ENCODE results near the gene KIF26B. TPM values are rescaled to one million over a fixed set of nuclear protein-coding genes. Genes with fewer than 3 reads are reported as not detected.
A peak's percentile ranks its signal among the peaks of the same experiment; 100 is the strongest.

KIF26B gene
- total RNA-seq, 1 donor from 2014 or later: 0.32 TPM

DNA sequence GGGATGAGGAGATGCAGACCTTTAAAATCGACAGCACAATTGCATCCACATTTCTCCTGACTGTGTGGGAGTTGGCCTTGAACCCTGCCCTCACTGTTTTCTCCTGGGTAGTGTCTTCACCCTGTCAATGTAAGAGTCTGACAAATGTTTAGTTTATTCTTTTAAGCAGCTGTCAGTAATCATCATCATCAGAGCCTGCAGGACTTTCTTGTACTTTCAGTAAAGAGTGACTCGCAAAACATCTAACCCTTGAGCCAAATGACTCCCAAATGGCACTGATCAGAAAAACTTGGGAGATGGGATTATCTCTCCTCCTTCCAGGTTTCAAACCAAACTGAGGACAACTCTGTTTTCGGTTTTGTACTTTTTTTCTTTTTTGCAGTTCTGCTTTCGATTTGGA is 460.2 kb downstream of the KIF26B start:
- DNase-seq (ENCODE audit: low spot score): no peak

DNA sequence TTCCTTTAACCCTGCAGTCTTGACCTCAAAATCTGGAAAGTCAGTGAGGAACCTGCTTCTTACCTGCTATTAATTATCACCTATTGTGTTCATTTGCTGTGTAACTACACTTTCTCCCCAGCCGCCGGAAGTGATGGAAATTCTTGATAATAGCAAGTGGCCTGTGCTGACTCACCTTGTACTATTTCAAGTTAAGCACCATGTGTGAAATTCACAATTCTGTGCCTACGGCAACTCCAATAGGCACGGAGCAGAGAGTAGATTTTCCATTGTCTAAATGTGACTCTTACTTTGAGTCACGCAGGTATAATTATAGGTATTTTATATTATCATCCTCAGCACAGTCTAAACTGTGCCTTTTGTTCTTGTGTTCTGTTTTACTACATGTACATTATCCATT is 466.8 kb downstream of the KIF26B start:
- no peak for DNase-seq (ENCODE audit: low spot score)

- DNase-seq (ENCODE audit: low spot score): no peak
These were observed 467.7 kb downstream of the KIF26B start for GRCh38 chr1:245622332-245623014.

DNA sequence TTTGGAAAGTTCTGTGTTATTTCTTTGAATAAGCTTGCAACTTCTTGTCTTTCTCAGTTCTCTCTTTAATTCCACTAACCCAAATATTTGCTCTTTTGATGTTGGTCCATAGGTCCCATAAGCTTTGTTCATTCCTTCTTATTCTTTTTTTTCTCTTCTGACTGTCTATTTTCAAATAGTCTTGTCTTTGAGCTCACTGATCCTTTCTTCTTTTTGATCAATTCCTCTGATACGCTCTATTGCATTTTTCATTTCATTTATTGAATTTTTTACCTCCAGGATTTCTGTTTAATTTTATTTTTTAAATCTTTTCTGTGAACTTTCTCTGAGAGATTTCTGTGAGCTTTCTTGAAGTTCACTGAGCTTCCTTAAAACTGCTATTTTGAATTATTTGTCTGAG is 486.6 kb downstream of the KIF26B start:
- DNase-seq (ENCODE audit: low spot score): no peak

GRCh38 chr1:245645406-245645805 is 490.6 kb downstream of the KIF26B start:
- no peak for DNase-seq (ENCODE audit: low spot score)

DNA sequence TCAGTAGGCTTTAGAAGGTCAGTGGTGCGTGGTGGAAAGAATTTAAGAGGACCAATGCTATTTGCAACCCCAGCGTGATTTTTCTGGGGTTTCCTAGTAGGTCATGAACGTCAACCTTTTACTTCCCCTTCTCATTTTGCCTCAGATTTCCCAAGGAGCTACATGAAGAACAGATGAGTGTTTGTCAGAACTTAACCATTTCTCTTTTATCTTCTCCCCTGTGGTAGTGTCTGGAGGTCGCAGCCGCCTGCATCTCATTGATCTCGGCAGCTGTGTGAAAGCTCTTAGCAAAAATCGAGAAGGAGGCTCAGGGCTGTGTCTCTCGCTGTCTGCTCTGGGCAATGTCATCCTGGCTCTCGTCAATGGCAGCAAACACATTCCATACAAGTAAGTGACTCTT is 491.1 kb downstream of the KIF26B start:
- DNase-seq (ENCODE audit: low spot score): no peak

DNA sequence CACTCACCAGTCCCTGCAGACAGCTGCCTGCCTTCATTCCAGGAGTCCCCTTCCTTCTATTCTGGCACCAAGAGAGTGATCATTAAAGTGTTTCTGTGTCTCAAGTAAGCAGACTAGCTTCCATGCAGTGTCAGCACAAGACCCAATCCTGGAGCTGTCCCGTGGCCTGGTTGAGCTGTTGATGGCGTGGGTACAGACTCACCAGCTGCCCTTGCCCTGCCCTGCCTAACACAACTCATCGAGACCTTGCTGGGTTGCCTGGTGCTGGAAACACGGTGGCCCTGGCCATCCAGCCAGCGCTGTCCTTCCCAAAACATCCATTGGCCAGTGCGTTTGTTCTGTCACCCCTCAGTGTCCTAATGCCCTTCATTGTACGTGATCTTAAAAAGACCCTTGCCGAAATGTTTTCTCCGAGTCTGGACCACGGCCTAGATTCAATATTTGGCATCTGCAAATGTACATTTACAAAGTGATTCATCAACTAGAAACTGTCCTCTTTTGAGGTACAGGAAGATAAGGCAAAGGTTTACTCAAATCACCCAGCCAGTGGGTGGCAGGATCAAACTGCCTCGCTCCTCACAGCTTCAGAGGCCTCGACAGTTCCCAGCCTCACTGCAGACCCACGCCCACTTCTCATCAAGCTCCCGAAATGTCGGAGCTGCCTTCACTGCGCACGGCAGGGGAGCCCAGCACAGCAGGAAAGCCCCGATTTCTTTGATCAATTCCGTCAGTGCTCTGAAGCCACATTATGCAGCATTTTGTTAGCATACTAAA is 494.2 kb downstream of the KIF26B start:
- peak; percentile 71 for DNase-seq (ENCODE audit: low spot score)

DNA sequence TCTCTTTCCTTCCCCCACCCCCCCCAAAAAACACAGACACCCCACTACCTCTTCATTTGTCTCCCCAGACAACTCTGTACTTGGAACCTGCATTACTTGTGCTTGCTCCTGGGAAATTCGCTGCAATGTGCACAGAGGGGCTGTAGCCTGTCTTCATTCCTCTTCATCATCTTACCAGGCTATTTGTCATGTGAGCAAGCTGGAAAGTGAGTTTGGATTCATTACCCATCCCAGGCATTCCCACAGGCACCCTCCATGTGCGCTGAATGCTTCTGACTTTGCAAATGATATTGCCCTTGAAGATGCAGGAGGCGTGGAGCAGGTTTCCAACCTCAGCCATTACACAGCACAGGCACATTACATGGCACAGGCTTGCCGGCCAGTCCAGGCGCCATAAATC is 494.9 kb downstream of the KIF26B start:
- DNase-seq (ENCODE audit: low spot score): no peak

DNA sequence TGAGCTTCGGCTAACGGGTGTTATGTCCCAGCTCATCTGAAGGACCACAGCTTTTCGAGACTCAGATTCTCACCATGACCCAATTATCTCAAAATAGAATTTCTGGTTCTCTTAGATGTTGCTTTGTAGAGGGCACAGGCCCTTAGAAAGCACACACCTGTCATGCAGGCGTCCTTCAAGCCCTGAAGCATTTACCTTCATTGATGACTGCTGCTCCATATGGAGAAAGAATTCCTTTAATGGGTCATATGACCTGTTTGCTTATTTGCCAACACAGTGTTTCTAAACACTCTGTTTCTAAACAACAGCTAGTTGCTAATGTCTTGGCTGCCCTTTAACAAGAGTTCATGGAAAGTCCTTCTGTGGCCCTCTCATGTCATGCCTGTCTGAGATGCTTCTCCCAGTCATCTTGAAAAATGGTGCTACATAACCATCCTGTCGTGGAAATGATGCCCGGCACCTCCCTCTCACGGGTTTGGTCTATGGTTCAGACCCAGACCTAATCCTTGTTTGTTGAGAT is 495.7 kb downstream of the KIF26B start:
- no peak for DNase-seq (ENCODE audit: low spot score)

GRCh38 chr1:245651093-245651492 is 496.3 kb downstream of the KIF26B start:
- no peak for DNase-seq (ENCODE audit: low spot score)

DNA sequence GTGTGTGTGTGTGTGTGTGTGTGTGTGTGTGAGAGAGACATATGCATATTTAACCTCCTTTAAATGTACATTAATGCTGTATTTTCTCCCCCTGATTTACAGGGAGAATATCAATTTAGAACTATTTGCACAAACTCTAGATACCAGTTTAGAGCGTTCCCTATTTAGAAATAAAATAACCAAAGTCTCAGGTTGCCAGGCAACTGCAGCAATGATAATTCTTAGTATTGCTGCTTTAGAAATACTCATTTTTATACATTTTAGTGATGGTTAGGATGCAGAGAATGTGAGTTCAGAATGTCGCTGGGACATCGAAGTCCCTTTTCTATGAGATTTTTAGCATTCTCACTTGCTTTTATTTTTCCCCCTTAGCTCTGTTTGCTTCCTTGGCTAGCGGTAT is 497.3 kb downstream of the KIF26B start:
- DNase-seq (ENCODE audit: low spot score): no peak

DNA sequence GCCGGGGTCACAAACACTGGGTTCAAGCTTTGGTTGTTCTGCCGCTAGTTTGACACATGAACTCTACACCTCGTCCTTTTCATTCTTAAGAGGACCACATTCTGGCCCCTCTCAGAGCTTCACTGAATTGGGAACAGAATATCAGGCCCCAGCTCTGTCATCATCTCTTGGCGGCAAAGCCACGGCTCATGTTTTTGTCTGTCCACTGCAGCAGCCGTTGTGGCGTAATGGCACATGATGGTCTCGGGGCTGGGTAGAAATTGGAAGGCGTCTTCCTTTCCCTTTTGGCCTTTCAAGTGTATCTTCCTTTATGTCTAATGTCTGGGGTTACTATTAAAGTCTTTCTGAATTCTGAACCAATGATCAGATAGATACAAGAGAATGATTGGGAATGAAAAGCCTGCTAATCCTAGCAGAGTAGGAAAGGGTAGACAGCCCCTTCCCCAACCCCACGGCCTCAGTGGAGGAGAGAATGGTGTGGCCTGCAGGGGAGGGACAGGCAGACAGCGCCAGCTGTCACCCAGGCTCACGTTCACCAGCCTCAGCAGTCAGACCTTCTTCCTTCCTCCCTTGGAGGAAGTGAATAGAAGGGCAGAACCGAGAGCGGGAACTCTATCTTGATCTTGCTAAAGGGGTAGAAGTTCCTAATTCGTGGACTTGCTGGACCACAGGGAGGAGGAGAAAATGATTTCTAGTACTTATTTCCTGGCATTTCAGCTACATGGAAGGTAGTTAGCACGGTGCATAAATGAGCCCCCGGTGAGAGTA is 498.1 kb downstream of the KIF26B start:
- DNase-seq (ENCODE audit: low spot score): no peak

DNA sequence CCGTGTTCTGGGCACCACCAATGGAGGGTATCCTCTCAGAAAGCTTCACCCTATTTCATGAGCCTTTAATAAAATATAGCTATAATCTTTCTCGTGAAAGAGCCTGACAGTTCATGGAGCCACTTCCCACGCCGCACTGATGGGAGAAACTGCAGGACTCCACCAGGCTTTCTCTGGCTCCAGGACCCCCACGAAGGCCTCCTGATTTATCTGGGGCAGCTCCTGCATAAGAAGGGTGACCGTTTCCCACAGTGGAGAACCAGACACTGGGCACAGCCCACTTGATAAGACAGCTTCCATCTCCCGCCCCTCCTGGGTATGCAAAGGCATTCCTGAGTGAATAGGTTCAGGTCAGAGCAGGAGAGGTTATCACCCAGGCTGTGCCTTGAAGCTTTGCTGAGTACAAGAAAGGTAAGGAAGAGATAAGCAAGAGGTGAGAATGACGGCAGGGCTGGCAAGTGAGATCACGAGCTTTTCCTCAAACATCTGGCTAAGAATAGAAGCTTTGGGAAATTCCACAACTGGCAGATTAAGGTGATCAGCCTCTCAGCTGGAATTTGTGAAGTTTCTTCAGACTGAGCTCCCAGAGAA is 499.8 kb downstream of the KIF26B start:
- no peak for DNase-seq (ENCODE audit: low spot score)

DNA sequence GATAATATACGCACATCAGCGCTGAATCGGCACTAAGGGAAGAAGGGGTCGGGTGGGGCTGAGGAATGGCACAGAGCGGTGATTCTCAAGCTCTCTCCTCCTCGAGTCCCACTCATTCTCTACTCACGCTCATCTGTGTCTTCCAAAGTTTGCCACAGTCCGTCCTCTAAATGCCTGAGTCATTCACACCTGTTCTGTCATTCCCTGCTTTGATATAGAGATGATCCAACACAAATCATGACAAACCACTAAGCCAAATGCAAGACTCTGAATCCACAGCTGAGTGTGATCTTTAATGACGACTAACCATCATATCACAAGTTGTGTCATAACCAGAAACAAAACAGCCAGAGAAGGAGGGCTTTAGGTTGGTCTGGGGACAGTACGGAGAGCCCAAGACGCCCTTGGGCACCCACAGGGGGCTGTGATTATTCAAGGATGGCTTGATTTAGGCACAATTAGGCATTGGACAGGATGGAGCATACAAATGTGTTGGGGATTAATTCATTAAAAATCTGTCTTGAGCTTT is 501.5 kb downstream of the KIF26B start:
- no peak for DNase-seq (ENCODE audit: low spot score)

DNA sequence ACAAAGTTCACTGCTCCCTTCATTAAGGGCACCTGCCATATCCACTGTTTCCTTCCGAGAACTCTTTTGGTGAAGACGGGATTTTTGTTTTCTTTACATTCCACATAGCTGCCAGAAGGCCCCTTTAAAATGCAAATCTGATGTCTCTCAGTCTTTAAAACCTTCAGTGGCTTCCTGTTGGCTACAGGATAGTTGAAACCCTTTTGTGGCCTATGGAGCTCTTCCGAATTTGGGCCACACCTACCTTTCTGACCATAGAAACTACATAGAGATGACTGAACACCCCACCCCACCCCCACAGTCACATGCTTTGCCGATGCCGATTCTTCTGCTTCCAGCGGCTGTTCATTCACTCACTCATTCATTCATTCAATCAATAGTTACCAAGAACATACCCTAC is 502.6 kb downstream of the KIF26B start:
- DNase-seq (ENCODE audit: low spot score): no peak

GRCh38 chr1:245663373-245663772 is 508.6 kb downstream of the KIF26B start:
- no peak for DNase-seq (ENCODE audit: low spot score)

DNA sequence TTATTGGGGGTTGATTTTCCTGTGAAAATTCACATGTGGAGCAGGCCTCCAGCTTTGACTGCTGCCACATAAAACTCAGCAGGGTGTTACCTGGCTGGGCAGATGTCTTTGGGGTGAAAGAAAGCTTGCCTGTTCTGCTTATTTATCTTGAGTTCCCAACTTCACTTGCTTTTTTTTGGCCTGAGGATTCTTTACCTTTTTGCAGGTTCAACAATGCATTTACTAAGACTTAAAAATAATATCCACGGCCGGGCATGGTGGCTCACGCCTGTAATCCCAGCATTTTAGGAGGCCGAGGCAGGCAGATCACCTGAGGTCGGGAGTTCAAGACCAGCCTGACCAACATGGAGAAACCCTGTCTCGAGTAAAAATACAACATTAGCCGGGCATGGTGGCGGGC is 509.1 kb downstream of the KIF26B start:
- DNase-seq (ENCODE audit: low spot score): no peak

GRCh38 chr1:245666412-245666811 is 511.6 kb downstream of the KIF26B start:
- DNase-seq (ENCODE audit: low spot score): no peak

DNA sequence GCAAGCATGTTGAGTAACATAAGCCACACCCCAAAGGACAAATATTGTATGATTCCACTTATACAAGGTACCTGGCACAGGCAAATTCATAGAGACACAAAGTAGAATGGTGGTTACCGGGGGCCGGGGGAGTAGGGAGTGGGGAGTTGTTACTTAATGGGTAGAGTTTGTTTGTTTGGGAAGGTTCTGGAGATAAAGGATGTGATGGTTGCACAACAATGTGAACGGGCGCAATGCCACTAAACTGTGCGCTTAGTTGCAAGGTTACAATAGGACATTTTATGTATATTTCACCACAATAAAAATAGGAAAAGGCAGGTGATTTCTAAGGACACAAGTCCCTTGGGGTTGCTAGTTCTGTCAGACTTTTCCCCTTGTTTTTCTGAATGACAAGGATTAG is 516.6 kb downstream of the KIF26B start:
- no peak for DNase-seq (ENCODE audit: low spot score)

GRCh38 chr1:245671966-245672767 is 517.4 kb downstream of the KIF26B start:
- DNase-seq (ENCODE audit: low spot score): peak; percentile 74
